ENCODE results near the gene HIVEP3.

DNA sequence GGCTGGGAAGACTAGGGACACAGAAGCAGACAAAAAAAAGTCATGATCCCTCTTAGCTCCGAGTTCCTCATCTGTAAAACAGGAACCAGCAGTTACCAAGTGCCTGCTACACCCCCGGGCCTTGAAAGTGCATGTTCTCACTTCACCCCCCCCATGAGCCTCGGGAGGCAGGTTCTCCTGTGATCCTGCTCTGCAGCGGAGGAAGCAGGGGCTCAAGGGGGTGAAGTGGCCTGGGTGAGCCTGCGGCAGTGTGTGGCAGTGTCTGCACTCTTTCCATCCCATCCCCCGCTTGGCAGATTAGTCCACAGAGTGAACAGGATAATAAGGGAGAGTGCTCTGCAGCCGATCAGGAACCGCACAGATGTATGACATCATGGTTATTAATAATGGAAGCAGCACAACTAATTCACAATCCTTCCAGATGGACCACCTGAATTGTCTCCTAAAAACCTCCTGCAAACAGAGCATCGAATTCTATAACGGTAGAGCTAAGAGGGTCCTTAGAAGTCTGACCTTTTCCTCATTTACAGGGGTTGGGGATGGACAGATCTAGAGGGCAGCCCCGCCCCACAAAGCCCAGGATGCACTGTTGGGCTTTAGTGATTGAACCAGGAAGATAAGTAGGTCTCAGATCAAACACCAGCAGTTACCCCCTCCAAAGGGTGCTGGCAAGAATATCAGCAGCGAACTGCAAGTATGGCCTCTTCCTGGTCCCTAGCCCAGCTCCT is 260.1 kb downstream of the HIVEP3 start:
- TF ChIP-seq, protein P1, sequence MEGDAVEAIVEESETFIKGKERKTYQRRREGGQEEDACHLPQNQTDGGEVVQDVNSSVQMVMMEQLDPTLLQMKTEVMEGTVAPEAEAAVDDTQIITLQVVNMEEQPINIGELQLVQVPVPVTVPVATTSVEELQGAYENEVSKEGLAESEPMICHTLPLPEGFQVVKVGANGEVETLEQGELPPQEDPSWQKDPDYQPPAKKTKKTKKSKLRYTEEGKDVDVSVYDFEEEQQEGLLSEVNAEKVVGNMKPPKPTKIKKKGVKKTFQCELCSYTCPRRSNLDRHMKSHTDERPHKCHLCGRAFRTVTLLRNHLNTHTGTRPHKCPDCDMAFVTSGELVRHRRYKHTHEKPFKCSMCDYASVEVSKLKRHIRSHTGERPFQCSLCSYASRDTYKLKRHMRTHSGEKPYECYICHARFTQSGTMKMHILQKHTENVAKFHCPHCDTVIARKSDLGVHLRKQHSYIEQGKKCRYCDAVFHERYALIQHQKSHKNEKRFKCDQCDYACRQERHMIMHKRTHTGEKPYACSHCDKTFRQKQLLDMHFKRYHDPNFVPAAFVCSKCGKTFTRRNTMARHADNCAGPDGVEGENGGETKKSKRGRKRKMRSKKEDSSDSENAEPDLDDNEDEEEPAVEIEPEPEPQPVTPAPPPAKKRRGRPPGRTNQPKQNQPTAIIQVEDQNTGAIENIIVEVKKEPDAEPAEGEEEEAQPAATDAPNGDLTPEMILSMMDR (conservative IDR thresholded peaks at IDR 0.05) = no peak
- TF ChIP-seq EZH2 (IDR thresholded peaks at IDR 0.05; ENCODE audit: low read depth) = no peak
